Stimulated activated CD8-positive, alpha-beta memory T cell treated with anti-CD3 and anti-CD28 coated beads, Interleukin-4, amount 100 ng/mL, for 48 hours (primary cell): ENCODE data around the gene HHIP.

Experiments
- DNase-seq: peaks from one replicate; pipeline ENCODE4 v3.0.0-alpha.2; 2020

The HHIP gene

DNA sequence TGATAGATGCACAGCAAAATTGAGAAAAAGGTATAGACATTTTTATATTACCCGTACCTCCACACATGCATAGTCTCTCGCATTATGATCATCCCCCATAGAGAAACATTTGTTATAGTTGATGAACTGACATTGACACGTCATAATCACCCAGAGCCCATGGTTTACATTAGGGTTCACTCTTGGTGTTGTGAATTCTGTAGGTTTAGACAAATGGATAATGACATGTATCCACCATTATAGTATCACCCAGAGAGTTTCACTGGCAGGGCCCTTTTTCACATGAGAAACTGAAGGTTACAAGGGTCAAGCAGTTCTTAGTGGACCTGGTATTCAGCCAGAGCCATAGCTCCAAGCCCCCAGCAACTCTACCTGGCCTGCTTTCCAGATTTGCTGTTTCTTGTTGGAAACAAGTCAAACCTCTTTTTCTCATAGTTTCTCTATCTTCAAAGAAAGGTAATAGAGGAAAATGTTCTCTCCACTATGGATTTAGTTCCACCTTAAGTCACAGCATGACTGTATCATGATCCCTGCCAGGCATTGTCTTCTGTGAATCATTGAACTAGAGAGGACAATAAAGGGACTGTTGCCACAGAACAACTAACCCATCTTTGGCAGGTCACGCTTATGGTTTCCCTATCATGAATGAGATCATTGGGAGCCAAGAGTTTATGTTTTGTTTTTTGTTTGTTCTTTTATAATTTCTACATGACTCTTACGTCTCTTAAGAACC is 64.0 kb downstream of the HHIP start:
- DNase-seq: no peak

DNA sequence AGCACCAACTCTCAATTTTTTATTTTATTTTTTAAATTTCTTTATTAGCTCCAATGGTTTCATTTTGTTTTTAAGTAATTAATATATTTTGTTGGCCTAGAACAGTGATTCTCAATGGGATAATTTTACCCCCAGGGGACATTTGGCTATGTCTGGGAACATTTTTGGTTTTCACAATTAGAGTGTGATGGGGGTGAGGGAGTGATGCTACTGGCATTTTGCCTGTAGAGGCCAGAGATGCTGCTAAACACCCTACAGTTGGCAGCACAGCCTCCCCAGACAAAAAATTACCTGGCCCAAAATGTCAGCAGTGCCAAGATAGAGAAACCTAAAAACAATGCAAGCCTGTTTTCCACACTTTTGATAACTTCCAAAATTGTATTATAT is 64.6 kb downstream of the HHIP start:
- no peak for DNase-seq

DNA sequence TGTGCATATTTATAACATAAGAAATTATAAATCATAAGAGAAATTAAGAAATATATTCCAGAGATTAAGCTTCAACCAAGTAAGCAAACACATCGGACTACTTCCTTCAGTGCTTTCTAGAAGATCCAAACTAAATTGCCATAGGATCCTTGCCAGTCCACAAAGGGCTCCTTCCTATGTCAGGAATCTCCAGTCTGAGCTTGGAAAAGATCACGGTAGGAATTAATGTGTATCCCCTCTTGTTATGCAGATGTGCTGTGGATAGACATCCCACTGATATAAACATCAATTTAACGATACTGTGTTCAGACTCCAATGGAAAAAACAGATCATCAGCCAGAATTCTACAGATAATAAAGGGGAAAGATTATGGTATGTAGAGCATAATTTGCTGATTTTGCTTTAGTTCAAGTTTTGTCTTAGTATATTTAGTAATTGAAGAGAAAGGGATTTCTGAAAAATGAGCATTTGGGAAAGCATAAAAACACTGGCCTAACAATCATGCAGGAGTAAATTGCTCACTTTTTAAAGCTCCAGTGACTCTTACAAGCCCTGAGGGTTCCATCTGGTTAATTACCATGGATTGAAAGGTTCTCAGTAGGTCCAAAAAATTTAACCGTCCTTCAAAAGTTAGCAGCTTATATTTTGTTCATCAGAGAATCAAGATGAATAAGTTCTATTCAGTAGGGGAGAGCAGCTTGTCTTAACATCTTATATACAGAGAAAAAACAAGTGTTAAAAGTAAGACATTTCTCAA is 65.9 kb downstream of the HHIP start:
- no peak for DNase-seq

DNA sequence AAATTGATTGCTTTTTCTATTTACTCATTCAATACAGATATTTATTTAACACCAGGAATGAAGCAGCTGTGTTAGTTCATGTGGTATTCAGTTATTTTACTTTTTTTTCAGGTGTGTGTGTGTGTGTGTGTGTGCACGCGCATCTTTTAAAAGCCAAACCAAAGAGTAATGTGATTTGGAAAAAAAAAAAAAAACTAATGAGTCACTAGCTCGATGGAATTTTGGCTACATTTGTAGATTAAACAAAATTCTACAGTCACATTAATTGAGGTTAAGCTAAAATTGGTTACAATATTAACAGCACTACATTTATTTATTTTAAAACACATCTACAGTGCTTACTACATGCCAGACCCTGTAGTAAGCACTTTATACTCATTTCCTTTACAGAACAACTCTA is 66.8 kb downstream of the HHIP start:
- no peak for DNase-seq

DNA sequence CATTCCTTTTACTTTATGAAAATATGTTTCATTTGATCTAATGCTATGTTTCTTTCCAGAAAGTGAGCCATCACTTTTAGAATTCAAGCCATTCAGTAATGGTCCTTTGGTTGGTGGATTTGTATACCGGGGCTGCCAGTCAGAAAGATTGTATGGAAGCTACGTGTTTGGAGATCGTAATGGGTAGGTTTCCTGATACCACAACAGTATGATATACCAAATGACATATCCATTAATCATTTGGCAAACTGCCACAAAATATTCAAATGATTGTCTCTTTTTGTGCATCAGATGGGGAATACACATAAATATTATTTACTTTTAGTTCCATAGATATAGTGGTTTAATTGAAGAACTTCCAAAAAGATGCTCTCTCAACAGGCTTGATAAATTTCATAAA is 68.2 kb downstream of the HHIP start:
- no peak for DNase-seq

DNA sequence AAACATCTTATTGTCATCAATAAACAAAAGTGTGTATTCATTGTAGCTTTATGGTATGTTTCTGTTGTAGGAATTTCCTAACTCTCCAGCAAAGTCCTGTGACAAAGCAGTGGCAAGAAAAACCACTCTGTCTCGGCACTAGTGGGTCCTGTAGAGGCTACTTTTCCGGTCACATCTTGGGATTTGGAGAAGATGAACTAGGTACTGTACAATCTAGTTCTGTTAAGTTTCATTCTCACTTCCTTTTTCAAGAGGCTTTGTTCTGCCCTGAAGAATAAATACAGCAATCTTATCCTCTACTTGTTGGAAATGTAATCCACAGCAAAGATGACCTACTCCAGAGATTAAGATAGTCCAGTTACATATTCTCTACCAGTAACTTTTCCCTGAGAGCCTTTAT is 69.3 kb downstream of the HHIP start:
- no peak for DNase-seq

DNA sequence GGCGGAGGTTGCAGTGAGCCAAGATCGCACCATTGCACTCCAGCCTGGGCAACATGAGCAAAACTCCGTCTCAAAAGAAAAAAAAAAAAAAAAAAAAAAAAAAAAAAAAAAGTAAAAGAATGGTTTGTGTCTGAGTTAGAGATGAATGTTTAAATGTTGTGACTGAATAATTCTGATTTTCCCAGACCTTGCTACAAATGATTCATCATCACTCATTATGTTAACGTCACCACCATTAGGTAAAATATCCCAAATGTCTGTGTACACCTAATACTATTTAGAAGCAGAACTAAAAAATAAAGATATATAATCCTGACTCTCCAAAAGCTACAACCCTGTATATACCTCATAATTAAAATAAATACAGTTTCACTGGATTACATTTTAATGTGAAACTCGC is 70.8 kb downstream of the HHIP start:
- no peak for DNase-seq

DNA sequence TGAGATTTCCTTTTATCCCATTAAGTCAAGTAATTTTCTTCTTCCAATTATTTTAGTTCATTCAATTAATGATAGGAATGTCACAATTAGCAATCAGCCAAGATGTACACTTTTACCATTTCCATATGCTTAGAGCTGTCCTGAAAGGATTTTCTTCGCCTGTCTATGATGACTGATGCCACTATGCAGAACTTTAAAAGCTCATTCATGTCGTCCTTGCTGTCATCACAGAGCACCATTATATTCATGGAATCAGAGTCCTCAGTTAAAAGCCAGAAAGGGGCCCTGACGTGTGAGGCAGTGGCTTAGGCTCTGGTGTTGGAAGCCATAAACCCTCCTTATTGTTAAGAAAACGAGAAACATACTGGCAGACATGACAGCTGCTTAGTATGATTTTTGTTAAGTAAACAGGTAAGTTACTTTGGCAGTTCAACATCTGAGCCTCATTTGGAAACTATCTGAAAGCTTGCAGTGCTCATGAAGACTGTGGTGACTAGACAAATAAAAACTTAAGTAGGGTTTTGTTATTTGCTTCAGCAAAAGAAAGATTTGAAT is 73.1 kb downstream of the HHIP start:
- DNase-seq: no peak

DNA sequence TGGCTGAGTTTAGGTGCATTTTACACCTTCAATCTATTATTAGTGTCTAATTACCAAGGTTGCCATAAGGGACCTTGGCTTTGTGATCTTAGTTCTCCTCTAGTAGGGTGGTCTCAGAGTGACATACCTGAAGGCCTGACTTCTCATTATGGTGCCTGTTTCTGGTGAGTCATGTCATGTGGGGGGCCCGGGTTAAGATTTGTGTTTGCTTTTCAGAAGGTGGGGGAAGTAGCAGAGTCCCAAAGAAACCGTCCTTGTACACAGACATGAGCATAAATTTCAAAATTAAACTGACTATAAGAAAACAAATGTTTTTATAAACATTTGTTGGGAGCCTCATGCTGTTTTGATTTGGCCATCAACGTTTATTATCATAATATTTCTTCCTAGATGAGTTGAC is 74.5 kb downstream of the HHIP start:
- DNase-seq: no peak

DNA sequence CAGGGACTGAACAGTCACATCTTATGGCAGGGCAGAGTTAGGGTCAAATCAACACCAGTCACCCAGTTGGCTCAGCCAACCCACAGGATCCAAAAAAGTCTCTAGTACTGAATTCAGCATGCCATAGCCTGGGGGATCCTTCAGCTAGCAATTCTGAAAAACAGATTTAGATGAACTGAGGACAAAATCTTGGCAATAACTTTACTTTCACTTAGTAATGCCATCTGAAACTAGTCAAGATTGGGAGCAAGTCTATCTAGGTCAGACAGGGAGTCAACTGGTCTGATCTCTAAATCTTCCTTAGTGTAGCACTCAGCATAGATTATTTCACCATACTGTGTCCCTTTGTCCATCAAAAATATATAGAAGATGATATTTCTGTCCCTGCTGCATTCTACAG is 76.0 kb downstream of the HHIP start:
- DNase-seq: no peak

DNA sequence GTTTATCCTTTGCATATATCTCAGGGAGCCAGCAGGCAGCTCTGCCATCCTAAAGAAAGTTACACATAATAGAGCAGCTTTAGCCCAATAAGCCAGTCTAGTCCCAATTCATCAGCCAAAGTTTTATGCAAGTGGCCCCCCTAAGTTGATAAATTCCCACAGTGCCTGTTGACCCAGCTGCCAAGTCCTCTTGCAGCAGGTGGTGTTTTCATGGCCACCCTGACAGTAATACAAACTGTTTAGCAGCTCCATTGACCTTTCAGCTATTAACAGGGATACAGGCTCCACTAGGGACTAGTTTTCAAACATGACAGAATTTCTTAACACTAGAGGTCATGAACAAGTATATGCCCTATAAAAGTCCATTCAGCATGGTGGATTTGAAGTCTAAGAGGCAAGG is 77.5 kb downstream of the HHIP start:
- DNase-seq: no peak

DNA sequence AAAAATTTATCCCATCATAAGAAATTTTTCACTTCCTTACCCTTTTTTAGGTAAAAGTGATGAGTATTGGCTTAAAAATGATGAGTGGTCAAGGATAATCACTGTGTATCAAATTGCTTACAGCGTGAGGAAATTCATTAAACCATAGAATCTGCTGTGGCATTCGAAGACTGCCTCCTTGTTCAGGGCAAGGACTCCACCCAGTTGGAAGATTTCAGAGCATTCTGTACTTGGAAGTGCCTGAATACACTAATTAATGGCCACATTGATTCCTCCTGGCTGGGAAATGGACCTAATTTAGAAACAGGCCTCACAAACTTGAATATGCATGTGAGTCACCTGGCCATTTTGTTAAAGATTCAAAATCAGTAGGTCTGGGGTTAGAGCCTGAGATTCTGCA is 83.2 kb downstream of the HHIP start:
- DNase-seq: no peak

DNA sequence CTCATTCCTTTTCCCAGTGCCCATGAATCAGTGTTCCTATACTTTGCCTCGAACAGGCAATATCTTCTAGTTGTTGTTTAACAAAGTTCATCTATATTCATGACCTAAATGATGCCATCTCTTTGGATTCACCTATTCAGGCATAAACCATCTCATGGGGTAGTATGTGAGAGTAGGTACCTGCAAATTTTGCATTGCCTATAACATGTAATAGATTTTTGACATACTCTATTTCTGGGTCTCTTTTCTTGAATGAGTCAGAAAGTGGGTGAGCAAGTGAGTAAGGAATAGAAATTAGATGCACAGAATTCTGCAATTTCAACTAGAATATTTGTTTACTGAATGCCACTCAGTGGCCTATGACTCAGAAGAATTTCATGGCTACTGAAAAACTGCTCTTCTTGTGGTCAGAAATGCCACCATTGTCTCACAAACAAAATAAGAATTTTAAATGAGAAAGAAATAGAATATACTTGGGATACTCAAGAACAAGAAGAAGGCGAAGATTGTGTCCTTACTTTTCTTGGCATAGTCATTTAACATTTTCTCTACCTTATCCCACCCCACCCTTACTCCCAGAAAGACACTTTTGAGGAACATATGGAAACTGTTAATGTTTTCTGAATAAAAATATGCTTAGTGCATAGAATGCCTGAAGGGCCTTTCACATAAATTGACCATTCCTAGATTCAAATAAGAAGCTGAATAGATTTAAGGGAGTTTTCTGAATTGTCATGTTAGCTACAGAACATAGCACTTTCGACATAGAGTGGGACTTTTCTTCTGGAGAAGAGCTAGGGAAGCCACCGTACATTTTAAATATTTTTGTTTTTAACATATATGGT is 86.8 kb downstream of the HHIP start:
- no peak for DNase-seq

DNA sequence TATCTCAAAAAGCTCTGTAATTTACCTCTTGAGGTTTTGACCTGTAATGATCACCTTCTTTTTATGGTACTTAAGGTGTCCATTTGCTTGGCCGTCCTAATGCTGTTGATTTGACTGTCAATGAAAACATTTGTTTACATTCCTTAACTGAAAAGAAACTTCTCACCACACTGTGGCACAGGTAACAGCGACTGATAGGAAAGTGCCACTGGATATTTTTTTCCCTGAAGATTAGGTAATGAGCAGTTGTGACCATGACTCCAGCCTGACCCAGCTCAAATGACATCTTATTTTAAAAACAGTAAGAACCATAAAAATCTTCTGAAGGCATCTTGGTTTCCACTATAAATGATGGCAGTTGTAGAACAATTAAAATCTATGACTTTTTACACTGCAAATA is 87.6 kb downstream of the HHIP start:
- no peak for DNase-seq

DNA sequence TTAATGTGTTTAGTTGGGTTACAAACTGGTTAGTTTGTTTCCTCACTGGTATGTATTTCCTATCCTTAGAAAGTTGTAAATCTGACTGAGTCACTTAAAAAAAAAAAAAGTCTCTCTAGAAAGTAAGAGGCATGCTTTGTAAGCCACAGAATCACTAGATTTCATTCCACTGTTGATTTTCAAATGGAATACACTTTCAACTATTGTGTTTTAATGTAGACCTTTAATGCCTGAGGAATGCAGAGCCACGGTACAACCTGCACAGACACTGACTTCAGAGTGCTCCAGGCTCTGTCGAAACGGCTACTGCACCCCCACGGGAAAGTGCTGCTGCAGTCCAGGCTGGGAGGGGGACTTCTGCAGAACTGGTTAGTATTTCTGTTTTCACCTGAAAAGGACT is 88.6 kb downstream of the HHIP start:
- DNase-seq: no peak

DNA sequence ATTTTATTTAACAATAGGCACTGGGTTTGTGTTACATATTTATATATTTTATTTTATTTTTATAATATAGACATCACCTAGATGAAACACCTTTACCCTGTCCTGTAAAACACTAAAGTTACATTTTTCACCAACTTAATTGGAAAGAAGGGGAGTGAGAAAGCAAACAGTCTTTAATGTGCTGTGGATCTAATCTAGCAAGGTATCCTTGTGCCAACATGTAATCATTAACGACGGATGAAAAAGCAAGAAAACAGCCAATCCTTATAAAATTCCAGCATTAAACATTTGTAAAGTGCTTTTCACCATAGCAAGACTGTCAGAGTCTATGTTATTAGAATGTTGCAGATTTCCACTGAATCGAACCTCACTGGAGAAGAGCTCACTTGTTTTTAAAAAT is 92.7 kb downstream of the HHIP start:
- no peak for DNase-seq

DNA sequence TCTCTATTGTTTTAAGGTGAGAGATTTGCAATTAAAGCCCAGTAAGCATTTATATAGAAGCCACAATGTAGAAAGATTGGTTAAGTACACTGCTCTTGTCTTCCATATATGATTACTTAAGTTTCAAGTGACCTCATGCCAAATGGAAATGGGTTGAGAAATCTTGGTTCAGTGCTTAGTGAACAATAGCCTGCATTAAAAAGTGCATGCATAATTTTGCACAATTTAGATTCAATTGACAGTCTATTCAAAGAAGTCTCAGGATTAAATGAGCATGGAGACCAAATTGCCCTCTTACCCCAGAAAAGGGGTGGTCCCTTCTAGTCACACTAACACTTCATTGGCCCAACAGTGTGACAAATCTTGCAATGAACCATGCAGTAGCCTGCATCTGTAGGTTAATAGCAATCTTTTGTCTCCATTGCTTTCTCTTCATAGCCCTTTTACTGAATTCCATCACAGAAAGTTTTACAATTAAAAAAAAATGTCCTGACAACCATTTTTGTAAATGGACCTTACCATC is 93.6 kb downstream of the HHIP start:
- no peak for DNase-seq

DNA sequence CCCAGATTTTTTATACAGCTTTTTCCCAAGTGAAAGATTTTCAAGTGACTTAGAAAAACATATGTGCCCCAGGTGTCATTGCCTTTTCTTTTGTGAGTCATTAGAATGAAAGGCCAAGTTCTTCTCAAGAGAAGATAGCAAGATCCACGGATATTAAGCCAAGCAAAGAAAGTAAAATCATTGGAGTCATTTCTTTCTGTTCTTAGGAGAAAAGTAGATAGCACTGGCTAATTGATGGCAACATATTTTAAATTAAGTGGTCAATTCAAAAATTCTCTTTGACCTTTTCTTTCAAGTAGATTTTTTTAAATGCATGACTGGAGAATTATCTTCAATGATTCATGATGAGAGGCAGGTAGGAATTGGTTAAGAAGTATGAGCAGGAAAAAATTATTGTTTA is 94.4 kb downstream of the HHIP start:
- DNase-seq: no peak

DNA sequence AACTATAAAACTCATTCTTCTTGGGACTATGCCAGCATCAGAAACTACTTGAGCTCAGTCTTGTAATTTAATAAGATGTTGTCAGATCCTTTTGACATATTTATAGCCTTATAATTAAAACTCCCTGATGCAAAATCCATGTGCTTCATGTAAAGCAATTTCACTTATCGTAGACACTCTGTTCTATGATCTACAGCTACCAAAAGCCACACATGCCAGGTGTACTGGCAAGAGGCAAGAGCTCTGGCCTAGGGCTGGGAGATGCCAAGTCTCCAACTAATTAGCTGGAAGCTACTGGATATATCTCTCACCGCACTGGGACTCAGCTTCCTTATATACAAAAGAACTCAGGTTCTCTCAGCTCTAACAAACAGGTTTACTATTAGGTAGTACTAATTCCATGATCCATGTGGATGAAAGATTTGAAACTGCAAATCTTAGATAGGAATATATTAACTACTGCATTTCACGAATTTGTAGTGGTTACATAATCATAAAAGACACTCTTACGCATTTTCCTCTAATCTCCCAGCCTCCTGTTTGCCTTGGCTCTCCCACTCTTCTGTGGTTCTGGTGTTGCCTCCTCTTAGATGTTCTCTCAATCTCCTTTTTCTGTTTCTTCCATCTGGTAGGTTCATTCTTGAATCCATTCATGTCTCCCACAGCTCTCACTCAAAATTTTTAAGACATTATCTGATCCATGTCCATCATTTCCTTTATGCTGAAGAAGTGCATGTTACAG is 103.0 kb downstream of the HHIP start:
- no peak for DNase-seq

DNA sequence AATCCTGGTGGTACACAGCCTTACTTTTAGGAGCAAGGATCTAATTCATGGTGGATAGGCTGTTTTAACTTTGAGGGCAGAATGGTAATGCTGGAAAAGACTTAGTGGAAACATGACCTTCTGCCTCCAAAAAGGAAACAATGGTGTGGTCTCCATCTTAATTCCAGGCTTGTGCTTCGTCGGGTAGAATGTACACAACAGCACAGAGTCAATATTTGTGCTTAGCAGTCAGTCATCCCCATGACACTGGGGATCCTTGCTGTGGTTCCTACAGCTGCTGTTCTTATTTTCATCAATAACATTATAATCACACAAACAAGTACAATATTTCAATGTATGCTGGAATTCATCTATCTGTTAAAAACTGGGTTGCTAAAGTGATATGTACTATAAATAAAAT is 104.4 kb downstream of the HHIP start:
- no peak for DNase-seq

DNA sequence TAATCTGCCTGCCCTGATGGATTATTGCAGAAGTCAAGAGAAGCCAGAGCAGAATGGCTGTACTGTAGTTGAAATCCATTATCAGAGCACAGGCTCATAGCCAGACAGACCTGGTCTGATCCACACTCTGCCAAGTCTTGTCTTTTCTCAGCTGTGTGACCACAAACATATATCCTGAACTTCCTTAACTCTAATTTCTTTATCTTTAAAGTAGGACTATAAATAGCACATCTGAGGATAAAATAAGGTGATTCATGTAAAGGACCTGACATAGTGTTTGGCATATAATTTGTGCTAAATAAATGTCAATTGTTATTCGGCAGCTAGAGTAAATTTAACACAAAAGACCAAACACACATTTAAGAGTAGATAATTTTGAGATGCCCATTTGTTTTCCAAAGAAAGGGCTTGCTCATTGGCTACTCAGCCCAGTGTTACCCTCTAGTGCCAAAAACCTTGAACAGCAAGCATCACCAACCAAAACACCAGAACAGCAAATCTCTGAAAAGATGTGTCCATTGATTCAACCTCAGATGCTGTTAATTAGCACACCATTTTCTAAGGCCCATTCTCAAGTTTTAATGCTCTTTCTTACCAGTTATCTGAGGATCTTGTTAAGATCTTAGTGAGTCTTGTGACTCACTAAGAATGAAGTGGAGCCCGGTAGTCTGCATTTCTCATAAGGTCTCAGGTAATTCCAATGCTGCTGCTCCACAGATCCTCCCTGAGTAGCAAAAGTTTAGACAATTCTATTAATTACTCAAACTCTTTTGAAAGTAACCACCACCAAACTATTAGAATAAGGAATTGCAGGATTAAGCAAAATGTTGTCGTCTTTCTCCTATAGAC is 108.8 kb downstream of the HHIP start:
- no peak for DNase-seq

DNA sequence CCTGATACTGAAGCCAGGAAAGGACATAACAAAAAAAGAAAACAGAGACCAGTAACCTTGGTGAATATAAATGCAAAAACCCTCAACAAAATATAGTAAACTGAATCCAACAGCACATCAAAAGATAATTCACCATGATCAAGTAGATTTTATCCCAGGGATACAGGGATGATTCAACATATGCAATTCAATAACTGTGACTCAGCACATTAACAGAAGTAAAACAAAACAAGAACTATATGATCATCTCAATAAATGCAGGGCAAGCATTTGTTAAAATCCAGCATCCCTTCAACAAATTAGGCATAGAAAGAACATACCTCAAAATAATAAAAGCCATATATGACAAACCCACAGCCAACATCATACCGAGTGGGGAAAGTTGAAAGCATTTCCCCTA is 112.0 kb downstream of the HHIP start:
- DNase-seq: no peak
